Nephron (organoid): ENCODE measurements around the gene GARNL3.
A peak's percentile ranks its signal among the peaks of the same experiment; 100 is the strongest.

ENCODE experiments used
- H3K27ac Mint-ChIP-seq, 3 experiments: 2 replicates each; pipeline ENCODE4 v1.8.0; 2020; ENCODE audit warnings: mixed read lengths in 3 of 3, mild to moderate bottlenecking in 2 of 3, moderate library complexity in 1 of 3
- H3K27me3 Mint-ChIP-seq: 2 replicates; pipeline ENCODE4 v1.8.0; 2021; ENCODE audit warnings: low read depth, mild to moderate bottlenecking, moderate library complexity, mixed read lengths
- H3K36me3 Mint-ChIP-seq: 2 replicates; pipeline ENCODE4 v1.8.0; 2020; ENCODE audit warnings: low read depth, mixed read lengths
- H3K4me1 Mint-ChIP-seq: 2 replicates; pipeline ENCODE4 v1.8.0; 2020; ENCODE audit warnings: mixed read lengths
- H3K4me3 Mint-ChIP-seq, 3 experiments: 2 replicates each; pipeline ENCODE4 v1.8.0; 2020; ENCODE audit warnings: mild to moderate bottlenecking in 3 of 3, mixed read lengths in 3 of 3, moderate library complexity in 2 of 3
- H3K9me3 Mint-ChIP-seq: 2 replicates; pipeline ENCODE4 v1.8.0; 2020; ENCODE audit warnings: mixed read lengths
- CTCF ChIP-seq, 3 experiments: fragments of 200-600 bp; sonication (generic); IDR thresholded peaks; one replicate each; pipeline ENCODE4 v1.5.0; 2021; ENCODE audit warnings: antibody characterized with exemption in 3 of 3; ENCODE audit not compliant: unreplicated experiment in 3 of 3

GARNL3 gene

GRCh38 chr9:127244609-127245601, 19.7 kb upstream of the GARNL3 start:
- no peak for TF ChIP-seq CTCF (IDR thresholded peaks at IDR 0.05; ENCODE audit: unreplicated experiment in 3 of 3)
- no peaks in the 10 kb centered on the region for H3K27me3 Mint-ChIP-seq
- H3K36me3 Mint-ChIP-seq, result peaks cover 2% of the 10 kb centered on the region
- H3K4me1 Mint-ChIP-seq, result peaks cover 14% of the 10 kb centered on the region
- peak overlapping the region; percentile 60 to 82 (median 69) for H3K27ac Mint-ChIP-seq
- peak overlapping the region; percentile 93 to 97 (median 95) for H3K4me3 Mint-ChIP-seq
- H3K9me3 Mint-ChIP-seq, result no peaks in the 10 kb centered on the region

DNA sequence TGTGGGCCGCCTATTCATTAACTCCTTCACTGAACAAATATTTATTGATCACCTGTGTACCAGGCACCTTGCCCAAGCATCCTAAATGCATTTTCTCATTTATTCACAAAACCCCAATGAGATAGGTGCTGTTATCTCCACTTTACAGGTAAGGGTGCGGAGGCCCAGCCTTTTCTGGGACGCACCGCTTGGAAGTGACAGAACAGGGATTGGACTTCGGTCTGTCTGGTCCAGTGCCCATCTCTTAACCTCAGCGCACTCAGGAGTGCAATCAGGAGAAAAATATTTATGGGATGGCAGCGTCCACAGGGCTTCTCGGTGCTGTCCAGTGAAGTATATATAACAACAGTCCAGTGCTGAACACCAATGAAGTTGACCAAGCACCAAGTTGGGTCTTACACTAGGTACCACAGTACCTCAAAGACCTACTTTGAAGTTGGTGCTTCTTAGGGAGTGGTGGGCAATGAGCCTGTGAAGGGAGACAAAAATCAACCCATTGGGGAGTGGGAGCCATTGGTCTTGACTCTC, 18.9 kb upstream of the GARNL3 start:
- Mint-ChIP-seq H3K36me3 (peaks cover 8% of the 10 kb centered on the region), H3K9me3 (no peaks in the 10 kb centered on the region), H3K27ac (peak overlapping the region in 1 of 3 experiments; percentile 69), H3K27me3 (no peaks in the 10 kb centered on the region), H3K4me1 (peaks cover 12% of the 10 kb centered on the region), H3K4me3 (peak overlapping the region; percentile 93 to 97 (median 95))
- no peak for TF ChIP-seq CTCF (IDR thresholded peaks at IDR 0.05; ENCODE audit: unreplicated experiment in 3 of 3)

DNA sequence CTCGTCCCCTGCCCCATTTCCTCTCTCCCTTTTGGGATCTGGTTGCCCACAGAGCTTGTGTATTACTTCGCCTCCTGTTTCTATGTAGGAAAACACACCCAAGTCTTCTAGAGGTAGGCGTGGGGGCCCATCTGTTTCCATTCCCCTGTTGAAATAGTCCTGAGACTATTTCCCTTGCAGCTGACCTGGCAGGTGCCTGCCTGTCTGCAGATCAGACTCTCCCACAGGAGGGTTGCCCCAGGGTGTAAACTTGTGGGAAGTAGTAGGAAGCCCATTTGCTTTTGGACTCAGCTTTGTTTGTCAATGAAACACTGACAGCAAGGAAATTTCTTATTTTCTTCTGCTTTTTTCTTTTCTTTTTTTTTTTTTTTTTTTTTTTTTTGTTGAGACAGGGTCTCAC, 16.3 kb upstream of the GARNL3 start:
- Mint-ChIP-seq H3K36me3 (peaks cover 15% of the 10 kb centered on the region), H3K27ac (no peak overlapping the region), H3K27me3 (no peaks in the 10 kb centered on the region), H3K4me3 (no peak overlapping the region), H3K9me3 (no peaks in the 10 kb centered on the region), H3K4me1 (peaks cover 12% of the 10 kb centered on the region)
- no peak for TF ChIP-seq CTCF (IDR thresholded peaks at IDR 0.05; ENCODE audit: unreplicated experiment in 3 of 3)

DNA sequence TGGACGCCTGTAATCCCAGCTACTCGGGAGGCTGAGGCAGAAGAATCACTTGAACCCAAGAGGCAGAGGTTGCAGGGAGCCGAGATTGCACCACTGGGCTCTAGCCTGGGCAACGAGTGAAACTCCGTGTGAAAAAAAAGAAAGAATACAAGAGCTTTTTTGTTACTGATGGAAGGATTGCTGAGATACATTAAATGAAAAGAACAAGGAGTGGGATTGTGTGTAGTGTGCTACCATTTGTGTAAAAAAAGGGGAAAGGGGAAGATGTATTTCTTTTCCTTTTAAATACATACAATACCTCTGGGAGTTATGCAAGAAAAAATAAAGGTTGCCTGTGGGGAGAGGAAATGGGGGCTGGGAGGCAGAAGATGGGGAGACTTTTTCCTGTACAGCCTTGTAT, 14.7 kb upstream of the GARNL3 start:
- Mint-ChIP-seq H3K27me3 (no peaks in the 10 kb centered on the region), H3K4me3 (no peak overlapping the region), H3K36me3 (peaks cover 23% of the 10 kb centered on the region), H3K27ac (no peak overlapping the region), H3K4me1 (peaks cover 5% of the 10 kb centered on the region), H3K9me3 (no peaks in the 10 kb centered on the region)
- no peak for TF ChIP-seq CTCF (IDR thresholded peaks at IDR 0.05; ENCODE audit: unreplicated experiment in 3 of 3)

DNA sequence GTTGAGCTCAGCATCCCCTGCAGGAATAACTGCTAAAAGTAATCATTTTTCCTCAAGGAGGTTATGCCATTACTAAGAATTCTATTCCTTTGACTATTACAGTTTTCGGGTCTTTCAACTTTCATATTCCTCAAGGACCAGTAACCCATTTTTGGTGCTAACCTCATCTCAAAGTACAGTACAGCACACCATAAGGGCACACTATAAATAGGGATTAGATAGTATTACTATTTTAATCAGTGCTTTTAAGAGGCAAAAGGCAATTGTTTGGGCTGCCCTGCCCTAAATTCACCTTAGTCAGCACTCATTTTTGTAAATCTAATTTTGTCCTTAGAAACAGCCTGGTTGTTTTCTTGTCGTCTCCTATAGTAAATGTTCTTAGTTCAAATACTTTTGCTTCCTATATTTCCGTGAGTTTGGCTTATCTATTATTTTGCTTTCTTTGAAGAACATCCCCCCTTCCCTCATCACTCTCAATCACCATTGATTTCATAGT, 13.6 kb upstream of the GARNL3 start:
- no peaks in the 10 kb centered on the region for H3K27me3 Mint-ChIP-seq
- H3K27ac Mint-ChIP-seq, result no peak overlapping the region
- H3K9me3 Mint-ChIP-seq, result no peaks in the 10 kb centered on the region
- H3K4me3 Mint-ChIP-seq, result no peak overlapping the region
- TF ChIP-seq CTCF (IDR thresholded peaks at IDR 0.05; ENCODE audit: unreplicated experiment in 3 of 3), result no peak
- no peaks in the 10 kb centered on the region for H3K4me1 Mint-ChIP-seq
- peaks cover 27% of the 10 kb centered on the region for H3K36me3 Mint-ChIP-seq
